GM18519 (cell line): ENCODE results near the gene NRF1.

Source experiments
- ATAC-seq: cut with Tn5 transposase; IDR thresholded peaks from one replicate; pipeline ENCODE4 v1.9.1; 2021; ENCODE audit warnings: mild to moderate bottlenecking, moderate library complexity; ENCODE audit not compliant: unreplicated experiment, low FRiP score

NRF1 gene

GRCh38 chr7:129676017-129676897 lies 64.7 kb downstream of the NRF1 start:
- no peak for ATAC-seq

GRCh38 chr7:129677796-129678195 lies 66.3 kb downstream of the NRF1 start:
- no peak for ATAC-seq

GRCh38 chr7:129678606-129679005 lies 67.1 kb downstream of the NRF1 start:
- ATAC-seq, result no peak

GRCh38 chr7:129680400-129680799 lies 68.9 kb downstream of the NRF1 start:
- ATAC-seq, result no peak

GRCh38 chr7:129684777-129685176 lies 73.3 kb downstream of the NRF1 start:
- no peak for ATAC-seq

- no peak for ATAC-seq
Observed at GRCh38 chr7:129686063-129686462, 74.5 kb downstream of the NRF1 start.

- no peak for ATAC-seq
Observed at GRCh38 chr7:129688503-129689222, 77.1 kb downstream of the NRF1 start.

- ATAC-seq, result no peak
Observed at GRCh38 chr7:129689995-129690581, 78.6 kb downstream of the NRF1 start.

- ATAC-seq, result no peak
Observed at GRCh38 chr7:129690701-129691100, 79.2 kb downstream of the NRF1 start.

- ATAC-seq, result no peak
Observed at GRCh38 chr7:129698516-129699418, 87.2 kb downstream of the NRF1 start.

- ATAC-seq, result no peak
Observed at GRCh38 chr7:129702316-129702715, 90.8 kb downstream of the NRF1 start.

GRCh38 chr7:129702761-129703338 lies 91.3 kb downstream of the NRF1 start:
- ATAC-seq, result no peak

GRCh38 chr7:129703751-129704150 lies 92.2 kb downstream of the NRF1 start:
- ATAC-seq, result no peak

- no peak for ATAC-seq
Observed at GRCh38 chr7:129707910-129708499, 96.5 kb downstream of the NRF1 start.

- no peak for ATAC-seq
Observed at GRCh38 chr7:129713544-129713943, 102.0 kb downstream of the NRF1 start.

- no peak for ATAC-seq
Observed at GRCh38 chr7:129714514-129715063, 103.1 kb downstream of the NRF1 start.

- no peak for ATAC-seq
Observed at GRCh38 chr7:129719980-129720732, 108.6 kb downstream of the NRF1 start.

- ATAC-seq, result no peak
Observed at GRCh38 chr7:129721068-129721467, 109.5 kb downstream of the NRF1 start.

GRCh38 chr7:129723679-129724078 lies 112.2 kb downstream of the NRF1 start:
- ATAC-seq, result no peak
